Neural progenitor cell (in vitro differentiated cells): ENCODE measurements around the gene BMP2.

Experiments used
- CTCF ChIP-seq: fragments of 200-600 bp; sonication (generic); IDR thresholded peaks from 2 replicates; pipeline ENCODE4 v1.5.1; 2017; ENCODE audit warnings: antibody characterized with exemption, mild to moderate bottlenecking
- EZH2 ChIP-seq: fragments of 200-600 bp; sonication (generic); IDR thresholded peaks from 2 replicates; pipeline ENCODE4 v1.6.1; 2017; ENCODE audit warnings: antibody characterized with exemption, mild to moderate bottlenecking, moderate library complexity
- EZH2phosphoT487 ChIP-seq: fragments of 200-600 bp; sonication (generic); IDR thresholded peaks from 2 replicates; pipeline ENCODE4 v1.6.1; 2017; ENCODE audit warnings: antibody characterized with exemption

- TF ChIP-seq CTCF: peak; percentile 68
- TF ChIP-seq EZH2: no peak
- TF ChIP-seq EZH2phosphoT487: no peak
Observed at GRCh38 chr20:6765469-6766058, 1.9 kb upstream of the BMP2 start.
